Epithelial cell of proximal tubule (primary cell): Measurements from ENCODE around the gene CD69. TPM values are rescaled to one million over a fixed set of nuclear protein-coding genes. Genes with fewer than 3 reads are reported as not detected.

Experiments used
- DNase-seq: peaks from one replicate; pipeline ENCODE4 v3.0.0-alpha.2; 2011; ENCODE audit warnings: low read depth
- H3K4me3 ChIP-seq: 2 replicates; pipeline ENCODE4 v1.5.1; 2011; ENCODE audit warnings: low read depth, mild to moderate bottlenecking, low read length
- CTCF ChIP-seq: conservative IDR thresholded peaks from 2 replicates; pipeline ENCODE4 v1.5.1; 2012; ENCODE audit warnings: low read depth, mild to moderate bottlenecking, low read length
- total RNA-seq: library from RNA; depleted of rRNA; stranded (reverse); fragments of >200 nt; gene quantifications from 2 replicates; pipeline ENCODE4 v1.2.3, GENCODE V29; 2015

Gene CD69
- 0.12 and 1.4 TPM in 2 replicates for total RNA-seq

- no peak for TF ChIP-seq CTCF
- DNase-seq = no peak
- H3K4me3 ChIP-seq = no peak within 1 kb of the TSS
These were observed at the start of gene CD69 for GRCh38 chr12:9760699-9761418. Gene CD69 (minus strand): TSS chr12:9760901. CDS start chr12:9760820, 81 bp downstream.

- no peak overlapping the region for H3K4me3 ChIP-seq
- no peak for DNase-seq
- TF ChIP-seq CTCF = no peak
These were observed 49.2 kb upstream of the CD69 start for GRCh38 chr12:9809866-9810265.

GRCh38 chr12:9809338-9809737 lies 48.6 kb upstream of the CD69 start:
- no peak overlapping the region for H3K4me3 ChIP-seq
- no peak for DNase-seq
- TF ChIP-seq CTCF = no peak

GRCh38 chr12:9808504-9808903 lies 47.8 kb upstream of the CD69 start:
- no peak overlapping the region for H3K4me3 ChIP-seq
- no peak for DNase-seq
- TF ChIP-seq CTCF = no peak

GRCh38 chr12:9806714-9807113 lies 46.0 kb upstream of the CD69 start:
- no peak for TF ChIP-seq CTCF
- DNase-seq = no peak
- no peak overlapping the region for H3K4me3 ChIP-seq

- DNase-seq = no peak
- no peak overlapping the region for H3K4me3 ChIP-seq
- TF ChIP-seq CTCF = no peak
These were observed 45.2 kb upstream of the CD69 start for GRCh38 chr12:9805883-9806282.

GRCh38 chr12:9799961-9800360 lies 39.3 kb upstream of the CD69 start:
- TF ChIP-seq CTCF = no peak
- no peak for DNase-seq
- H3K4me3 ChIP-seq = no peak overlapping the region
